ENCODE measurements around the gene FBXW9. TPM values are rescaled to one million over a fixed set of nuclear protein-coding genes. Genes with fewer than 3 reads are reported as not detected.

Gene FBXW9
- total RNA-seq, 1 experiment from 2014 or later = 14.0 TPM

- no peak for DNase-seq (ENCODE audit: low read depth, low spot score)
- Histone ChIP-seq H2AFZ (ENCODE audit: low read depth, low read length, poor library complexity, severe bottlenecking) (peak within 1 kb of the TSS; percentile 22), H3K9ac (ENCODE audit: low read length) (peak within 1 kb of the TSS; percentile 76), H3K79me2 (ENCODE audit: insufficient read depth, low read length) (peaks cover 28% of the 10 kb centered on the region; the same call in 1 of the 2 replicates), H4K20me1 (ENCODE audit: insufficient read depth) (no peaks in the 10 kb centered on the region), H3K9me2 (ENCODE audit: insufficient read depth) (no peaks in the 10 kb centered on the region), H3K36me3 (ENCODE audit: control insufficient read depth in 1 of 2, insufficient read depth in 2 of 2, low read length in 2 of 2) (peaks cover 0 to 10% of the 10 kb centered on the region in 2 experiments; a peak in 2 of 4 replicates), H3K4me1 (ENCODE audit: control insufficient read depth in 1 of 2, insufficient read depth in 2 of 2, low read length in 2 of 2) (peaks cover 19 to 37% of the 10 kb centered on the region in 2 experiments), H3K27me3 (ENCODE audit: insufficient read depth, low read length) (no peaks in the 10 kb centered on the region), H3K4me2 (ENCODE audit: low read length) (peak within 1 kb of the TSS; percentile 92), H3K9me3 (ENCODE audit: control insufficient read depth in 1 of 2, insufficient read depth in 1 of 2, low read depth in 1 of 2, low read length in 2 of 2) (no peaks in the 10 kb centered on the region), H3K4me3 (replicated peaks in 1 of 2; ENCODE audit: low read depth in 1 of 2, low read length in 2 of 2) (peak within 1 kb of the TSS; percentile 61 to 84), H3K27ac (ENCODE audit: low read depth, low read length) (peak within 1 kb of the TSS; percentile 58)
- ChIA-PET POLR2A (no interaction called here), RAD21 (ENCODE audit: low non-redundant PET in 1 of 2, low total read pairs in 2 of 2, uncharacterized antibody in 2 of 2, unreplicated experiment in 2 of 2) (interaction anchor here in 1 of 2 experiments (0.6 kb wide), 1 partner anchor 99 kb away, joined by 4 read pairs; no protein-coding TSS in a partner anchor), CTCF (interaction anchor here (1.2 kb wide), 1 partner anchor 55 kb away, joined by 3 read pairs; no protein-coding TSS in a partner anchor)
- intact Hi-C loops (cut with micrococcal nuclease) = loop anchor here (5.0 to 10.0 kb wide), 2 partner anchors 54 to 742 kb away; partner anchors contain the start of genes ZNF490, ZNF700 and ZNF791
- TF ChIP-seq ZFX (IDR thresholded peaks at IDR 0.05) (peak; percentile 43; the same call in 1 of the 2 replicates), CEBPB (IDR thresholded peaks at IDR 0.05; ENCODE audit: low read depth) (no peak), YY1 (IDR thresholded peaks at IDR 0.05; ENCODE audit: extremely low read depth, insufficient replicate concordance, low read depth, low read length) (no peak), POLR2AphosphoS5 (IDR thresholded peaks at IDR 0.05; ENCODE audit: low read depth, low read length) (peak; percentile 50; the same call in 1 of the 2 replicates)
- no TSS peak for BruUV-seq (replicated peaks)
- peak; percentile 81 for ATAC-seq
Measured at GRCh38 chr19:12666265-12667048, 30.0 kb downstream of the FBXW9 start, which contains the start of the genes MAN2B1 and WDR83. TSS of gene MAN2B1 (minus strand) at chr19:12666742. CDS start at chr19:12666701, 41 bp downstream. TSS of gene WDR83 (plus strand) at chr19:12666807. CDS start at chr19:12669791, 2,984 bp downstream.

GRCh38 chr19:12665671-12666264 lies 30.7 kb downstream of the FBXW9 start:
- H3K9me2 ChIP-seq (ENCODE audit: insufficient read depth) = no peaks in the 10 kb centered on the region
- peak overlapping the region; percentile 61 to 84 for H3K4me3 ChIP-seq (replicated peaks in 1 of 2; ENCODE audit: low read depth in 1 of 2, low read length in 2 of 2)
- intact Hi-C loops (cut with micrococcal nuclease) = loop anchor here (5.0 to 10.0 kb wide), 2 partner anchors 53 to 741 kb away; partner anchors contain the start of genes ZNF490, ZNF700 and ZNF791
- no peak for ATAC-seq
- H3K9ac ChIP-seq (ENCODE audit: low read length) = peak overlapping the region; percentile 76
- no peak for TF ChIP-seq ATF3 (IDR thresholded peaks at IDR 0.05)
- TF ChIP-seq EZH2phosphoT487 (IDR thresholded peaks at IDR 0.05; ENCODE audit: borderline replicate concordance) = no peak
- TF ChIP-seq ZBTB33 (IDR thresholded peaks at IDR 0.05; ENCODE audit: extremely low read depth, insufficient replicate concordance, low read length) = no peak
- TF ChIP-seq SP1 (IDR thresholded peaks at IDR 0.05; ENCODE audit: low read depth) = no peak
- no peak for TF ChIP-seq MAX (IDR thresholded peaks at IDR 0.05)
- H2AFZ ChIP-seq (ENCODE audit: low read depth, low read length, poor library complexity, severe bottlenecking) = no peak overlapping the region
- ChIA-PET CTCF (interaction anchor here (1.2 kb wide), 1 partner anchor 55 kb away, joined by 3 read pairs; no protein-coding TSS in a partner anchor), POLR2A (no interaction called here), RAD21 (ENCODE audit: low non-redundant PET in 1 of 2, low total read pairs in 2 of 2, uncharacterized antibody in 2 of 2, unreplicated experiment in 2 of 2) (no interaction called here)
- H3K4me2 ChIP-seq (ENCODE audit: low read length) = peak overlapping the region; percentile 92
- peaks cover 19 to 36% of the 10 kb centered on the region in 2 experiments for H3K4me1 ChIP-seq (ENCODE audit: control insufficient read depth in 1 of 2, insufficient read depth in 2 of 2, low read length in 2 of 2)
- DNase-seq (ENCODE audit: low read depth, low spot score) = no peak
- H3K9me3 ChIP-seq (ENCODE audit: control insufficient read depth in 1 of 2, insufficient read depth in 1 of 2, low read depth in 1 of 2, low read length in 2 of 2) = no peaks in the 10 kb centered on the region
- no TSS peak for BruUV-seq (replicated peaks)
- peaks cover 0 to 10% of the 10 kb centered on the region in 2 experiments; a peak in 2 of 4 replicates for H3K36me3 ChIP-seq (ENCODE audit: control insufficient read depth in 1 of 2, insufficient read depth in 2 of 2, low read length in 2 of 2)
- no peaks in the 10 kb centered on the region for H3K27me3 ChIP-seq (ENCODE audit: insufficient read depth, low read length)
- peaks cover 25% of the 10 kb centered on the region; the same call in 1 of the 2 replicates for H3K79me2 ChIP-seq (ENCODE audit: insufficient read depth, low read length)
- H3K27ac ChIP-seq (ENCODE audit: low read depth, low read length) = peak overlapping the region; percentile 58
- H4K20me1 ChIP-seq (ENCODE audit: insufficient read depth) = no peaks in the 10 kb centered on the region
